ENCODE data around the gene SLC7A7.

DNA sequence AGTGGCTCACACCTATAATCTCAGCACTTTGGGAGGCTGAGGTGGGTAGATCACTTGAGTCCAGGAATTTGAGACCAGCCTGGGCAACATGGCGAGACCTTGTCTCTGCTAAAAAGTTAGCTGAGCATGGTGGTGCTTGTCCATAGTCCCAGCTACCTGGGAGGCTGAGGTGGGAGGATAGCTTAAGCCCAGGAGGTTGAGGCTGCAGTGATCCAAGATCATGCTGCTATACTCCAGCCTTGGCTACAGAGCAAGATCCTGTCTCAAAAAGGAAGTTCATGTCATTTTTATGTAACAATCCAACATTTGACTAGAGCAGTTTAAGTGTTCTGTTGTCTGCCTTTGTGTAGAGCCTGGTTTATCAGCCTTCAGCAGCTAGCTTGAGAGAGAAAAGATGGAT, 42.5 kb downstream of the SLC7A7 start:
- TF ChIP-seq POLR2AphosphoS5 (IDR thresholded peaks at IDR 0.05; ENCODE audit: low read depth, low read length) (no peak), POLR2A (IDR thresholded peaks at IDR 0.05; ENCODE audit: low read depth, low read length) (no peak), TAF1 (IDR thresholded peaks at IDR 0.05; ENCODE audit: borderline replicate concordance, low read depth, low read length) (no peak)

Measured in GM12892 (cell line).